Renal cortex interstitium (tissue), 3 donors: ENCODE measurements around the gene MUL1. TPM values are rescaled to one million over a fixed set of nuclear protein-coding genes. Genes with fewer than 3 reads are reported as not detected.

Experiments used
- polyA plus RNA-seq, 3 donors: library from polyadenylated mRNA; unstranded; fragments of 120-200 nt; gene quantifications; one replicate each; pipeline ENCODE4 v1.2.1, GENCODE V29; 2013; ENCODE audit not compliant: insufficient read length in 3 of 3

MUL1 gene
- polyA plus RNA-seq, 3 donors, result 30.4 to 39.7 (median 34.3) TPM

Other genes with a start within 250 kb of the MUL1 start
- 1 to 10 TPM; 1.3 to 5.4 (median 1.5) TPM for gene VWA5B1, start 217.3 kb downstream of the MUL1 start, polyA plus RNA-seq
- 10 to 100 TPM; 67.5 to 90.2 (median 84.3) TPM for gene CAMK2N1, start 21.9 kb downstream of the MUL1 start, polyA plus RNA-seq
- 1 to 10 TPM in 2 of 3 donors, under 1 TPM in 1; 0.79 to 2.1 (median 1.6) TPM for gene FAM43B, start 44.4 kb upstream of the MUL1 start, polyA plus RNA-seq
- gene CDA, start 80.9 kb upstream of the MUL1 start, polyA plus RNA-seq, result 1 to 10 TPM; 4.5 to 6.1 (median 5.7) TPM
- gene PINK1, start 125.3 kb upstream of the MUL1 start, polyA plus RNA-seq, result 10 to 100 TPM; 63.7 to 79.6 (median 69.3) TPM
- 100 to 1,000 TPM; 213 to 238 (median 218) TPM for gene DDOST, start 153.2 kb upstream of the MUL1 start, polyA plus RNA-seq
- gene KIF17, start 209.9 kb upstream of the MUL1 start, polyA plus RNA-seq, result 1 to 10 TPM; 2.8 to 5.8 (median 3.1) TPM
- gene SH2D5, start 224.6 kb upstream of the MUL1 start, polyA plus RNA-seq, result 1 to 10 TPM in 2 of 3 donors, under 1 TPM in 1; 0.93 to 1.5 (median 1.4) TPM